Lower leg skin (tissue), 4 donors: Measurements from ENCODE around the gene FGFRL1. TPM values are rescaled to one million over a fixed set of nuclear protein-coding genes. Genes with fewer than 3 reads are reported as not detected.

Experiments used
- DNase-seq, 2 donors: peaks; one replicate each; pipeline ENCODE4 v3.0.0-alpha.2; 2019; ENCODE audit warnings: low spot score in 2 of 2
- H3K4me3 ChIP-seq: fragments of 200-600 bp; sonication (generic); 2 replicates; pipeline ENCODE4 v1.5.1; 2017; ENCODE audit warnings: mild to moderate bottlenecking, low read depth; ENCODE audit not compliant: poor library complexity, severe bottlenecking
- POLR2A ChIP-seq, 2 donors: fragments of 450-650 bp; IDR thresholded peaks; one replicate each; pipeline ENCODE4 v1.6.1; 2016 to 2017; ENCODE audit warnings: antibody characterized with exemption in 2 of 2, mild to moderate bottlenecking in 1 of 2, moderate library complexity in 1 of 2
- WGBS, 2 donors: methylation state at CpG; one replicate each; pipeline ENCODE4 v1.1.5; 2018; 5-methylcytosine and 5-hydroxymethylcytosine counted together
- intact Hi-C: fragments of 100-400 bp; cut with DNase I; formaldehyde crosslinking; loops from one replicate; pipeline ENCODE4 v1.15.0; 2023; ENCODE audit warnings: low total_unique reads
- total RNA-seq, 4 donors: library from RNA; depleted of rRNA; stranded (reverse); fragments of >200 nt; gene quantifications; one replicate each; pipeline ENCODE4 v1.1.0, GENCODE V29; 2016
- TF ChIP-seq, protein P1 (sequence below), 3 donors: fragments of 450-650 bp; IDR thresholded peaks; one replicate each; pipeline ENCODE4 v1.5.1; 2016; ENCODE audit warnings: antibody characterized with exemption in 3 of 3, mild to moderate bottlenecking in 3 of 3, moderate library complexity in 2 of 3

The FGFRL1 gene
- total RNA-seq, 4 donors from 2014 or later, result 7.4 to 13.7 (median 10.7) TPM

GRCh38 chr4:965048-965765 lies 46.2 kb upstream of the FGFRL1 start:
- intact Hi-C loops, result no loop called here
- 92 to 95% methylated on average over 17 to 20 of the region's 26 CpGs for WGBS, 2 donors
- DNase-seq, result no peak
- no peak overlapping the region for H3K4me3 ChIP-seq
- no peak for TF ChIP-seq POLR2A (IDR thresholded peaks at IDR 0.05)
- TF ChIP-seq, protein P1, sequence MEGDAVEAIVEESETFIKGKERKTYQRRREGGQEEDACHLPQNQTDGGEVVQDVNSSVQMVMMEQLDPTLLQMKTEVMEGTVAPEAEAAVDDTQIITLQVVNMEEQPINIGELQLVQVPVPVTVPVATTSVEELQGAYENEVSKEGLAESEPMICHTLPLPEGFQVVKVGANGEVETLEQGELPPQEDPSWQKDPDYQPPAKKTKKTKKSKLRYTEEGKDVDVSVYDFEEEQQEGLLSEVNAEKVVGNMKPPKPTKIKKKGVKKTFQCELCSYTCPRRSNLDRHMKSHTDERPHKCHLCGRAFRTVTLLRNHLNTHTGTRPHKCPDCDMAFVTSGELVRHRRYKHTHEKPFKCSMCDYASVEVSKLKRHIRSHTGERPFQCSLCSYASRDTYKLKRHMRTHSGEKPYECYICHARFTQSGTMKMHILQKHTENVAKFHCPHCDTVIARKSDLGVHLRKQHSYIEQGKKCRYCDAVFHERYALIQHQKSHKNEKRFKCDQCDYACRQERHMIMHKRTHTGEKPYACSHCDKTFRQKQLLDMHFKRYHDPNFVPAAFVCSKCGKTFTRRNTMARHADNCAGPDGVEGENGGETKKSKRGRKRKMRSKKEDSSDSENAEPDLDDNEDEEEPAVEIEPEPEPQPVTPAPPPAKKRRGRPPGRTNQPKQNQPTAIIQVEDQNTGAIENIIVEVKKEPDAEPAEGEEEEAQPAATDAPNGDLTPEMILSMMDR (IDR thresholded peaks at IDR 0.05), result no peak

GRCh38 chr4:965766-966134 lies 45.7 kb upstream of the FGFRL1 start:
- no peak for DNase-seq
- TF ChIP-seq, protein P1 (IDR thresholded peaks at IDR 0.05), result no peak
- no peak for TF ChIP-seq POLR2A (IDR thresholded peaks at IDR 0.05)
- WGBS, 2 donors, result 87 to 91% methylated on average over 15 to 19 of the region's 21 CpGs
- no peak overlapping the region for H3K4me3 ChIP-seq
- intact Hi-C loops, result no loop called here

DNA sequence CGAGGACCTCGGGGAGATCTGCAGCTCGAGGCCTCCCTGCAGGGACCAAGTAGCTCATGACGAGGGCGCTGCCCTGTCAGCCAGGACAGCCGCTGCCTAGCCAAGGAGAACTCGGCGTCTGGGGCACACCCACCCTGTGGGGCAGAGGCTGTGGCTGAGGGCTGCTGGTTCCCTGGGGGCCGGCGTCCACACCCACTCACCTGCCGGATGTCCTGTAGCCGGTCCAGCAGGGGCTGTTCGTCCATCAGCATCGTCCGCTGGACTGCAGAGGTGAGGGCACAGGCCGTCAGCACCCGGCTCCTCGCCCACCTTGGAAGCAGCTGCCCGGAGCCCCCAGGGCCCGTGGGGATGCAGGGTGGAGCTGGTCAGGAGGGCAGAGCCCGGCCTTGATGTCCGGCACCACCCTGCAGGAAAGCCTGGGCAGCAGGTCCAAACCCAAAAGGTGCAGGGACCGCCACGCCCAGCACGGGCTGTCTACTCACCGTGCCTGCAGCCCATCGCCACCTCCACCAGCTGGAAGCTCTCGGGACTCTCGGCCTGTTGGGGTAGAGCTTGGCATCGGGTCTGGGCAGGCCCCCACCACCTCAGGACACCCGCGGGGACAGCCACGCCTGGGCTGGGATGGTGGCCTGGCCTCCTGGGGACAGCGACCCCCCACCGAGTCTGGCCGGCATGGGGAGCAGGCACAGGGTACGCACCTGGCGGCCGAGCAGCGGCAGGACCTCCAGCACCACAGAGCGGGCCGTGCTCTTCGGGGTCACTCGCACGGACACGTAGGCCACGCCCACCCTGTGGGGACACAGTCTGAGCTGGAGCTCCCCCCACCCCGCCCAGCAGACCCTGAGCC lies 44.9 kb upstream of the FGFRL1 start:
- 82% methylated on average over 21 to 24 of the region's 48 CpGs for WGBS, 2 donors
- no peak for DNase-seq
- no peak for TF ChIP-seq POLR2A (IDR thresholded peaks at IDR 0.05)
- TF ChIP-seq, protein P1 (IDR thresholded peaks at IDR 0.05), result no peak
- H3K4me3 ChIP-seq, result no peak overlapping the region
- intact Hi-C loops, result no loop called here

DNA sequence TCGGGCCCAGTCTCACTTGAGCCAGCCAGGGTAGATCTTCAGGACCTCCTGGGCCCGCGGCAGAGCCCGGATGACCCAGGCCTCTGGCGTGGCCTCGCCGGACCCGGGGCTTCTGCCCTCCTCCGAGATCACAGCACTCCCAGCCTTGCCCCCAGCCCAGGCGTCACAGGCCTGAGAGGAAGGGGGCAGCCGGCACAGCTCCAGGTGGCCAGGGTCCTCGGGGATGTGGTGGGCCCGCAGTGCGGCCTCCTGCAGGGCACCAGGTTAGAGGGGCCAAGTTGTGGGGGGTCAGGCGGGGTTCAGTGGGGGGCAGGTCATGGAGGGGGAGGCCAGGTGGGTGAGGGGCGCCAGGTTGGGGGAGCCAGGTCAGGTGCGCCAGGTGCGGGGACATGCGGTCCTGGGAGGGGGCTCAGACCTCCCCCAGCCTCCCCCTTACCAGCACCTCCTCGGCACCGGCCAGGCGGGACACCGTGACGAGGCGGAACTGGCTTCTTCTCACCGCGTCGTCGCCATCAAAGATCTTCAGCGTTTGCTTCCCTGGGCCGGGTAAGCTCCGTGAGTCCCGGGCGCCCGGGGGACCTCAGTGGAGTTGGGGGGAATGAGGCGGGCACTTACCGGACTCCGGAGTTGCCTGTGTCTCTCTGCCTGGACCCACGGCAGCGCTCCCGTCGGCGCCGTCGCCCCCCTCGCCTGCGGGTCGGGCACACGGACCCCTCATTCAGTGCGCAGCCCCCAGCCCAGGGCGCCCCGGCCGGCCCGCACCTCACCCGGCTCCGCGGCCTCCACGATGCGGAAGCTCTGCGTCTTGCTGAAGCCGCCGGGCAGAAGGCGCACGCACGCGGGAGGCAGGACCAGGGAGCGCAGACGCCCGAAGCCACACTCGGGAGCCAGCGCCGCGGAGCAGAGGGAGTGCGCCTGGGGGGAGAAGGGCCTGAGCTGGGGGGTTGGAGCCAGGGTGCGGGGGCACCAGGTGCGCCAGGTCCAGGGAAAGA lies 44.0 kb upstream of the FGFRL1 start:
- TF ChIP-seq, protein P1 (IDR thresholded peaks at IDR 0.05), result no peak
- no peak for TF ChIP-seq POLR2A (IDR thresholded peaks at IDR 0.05)
- 60 to 63% methylated on average over 46 to 72 of the region's 76 CpGs for WGBS, 2 donors
- intact Hi-C loops, result no loop called here
- no peak for DNase-seq
- no peak overlapping the region for H3K4me3 ChIP-seq

DNA sequence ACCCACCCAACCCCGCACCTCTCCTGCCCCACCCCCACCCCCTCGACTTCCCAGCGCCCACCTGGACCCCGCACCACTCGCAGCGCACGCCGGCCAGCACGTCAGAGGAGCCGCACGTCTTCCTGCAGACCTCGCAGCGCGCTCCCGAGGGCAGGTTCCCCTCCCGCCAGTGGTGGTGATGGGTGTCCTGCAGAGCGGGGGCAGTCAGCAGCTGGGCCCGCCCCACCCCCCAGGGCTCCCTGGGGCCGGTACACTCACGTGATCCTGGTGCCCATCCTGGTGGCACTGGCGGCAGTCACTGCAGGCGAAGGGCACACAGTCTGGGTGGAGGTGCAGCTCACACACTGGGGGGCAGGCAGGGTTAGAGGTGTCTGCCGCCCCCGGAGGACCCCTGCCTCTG lies 43.2 kb upstream of the FGFRL1 start:
- no peak for DNase-seq
- no peak overlapping the region for H3K4me3 ChIP-seq
- 44 to 52% methylated on average over 4 to 5 of the region's 24 CpGs for WGBS, 2 donors
- intact Hi-C loops, result no loop called here
- TF ChIP-seq POLR2A (IDR thresholded peaks at IDR 0.05), result no peak
- TF ChIP-seq, protein P1 (IDR thresholded peaks at IDR 0.05), result no peak
